GM19372 (cell line): ENCODE measurements around the gene FDXR.

Experiments
- ATAC-seq: cut with Tn5 transposase; IDR thresholded peaks from one replicate; pipeline ENCODE4 v1.9.1; 2021; ENCODE audit warnings: mild to moderate bottlenecking, low read depth, moderate library complexity; ENCODE audit not compliant: unreplicated experiment

Gene FDXR

GRCh38 chr17:74818291-74818938 lies 54.4 kb downstream of the FDXR start:
- no peak for ATAC-seq

- no peak for ATAC-seq
Measured at GRCh38 chr17:74816905-74817620, 55.7 kb downstream of the FDXR start.

- ATAC-seq, result no peak
Measured at GRCh38 chr17:74815550-74816370, 57.0 kb downstream of the FDXR start.

GRCh38 chr17:74815067-74815466 lies 57.7 kb downstream of the FDXR start:
- no peak for ATAC-seq

GRCh38 chr17:74814453-74814852 lies 58.3 kb downstream of the FDXR start:
- ATAC-seq, result no peak
